Spleen (tissue), 7 donors: Measurements from ENCODE around the gene OR2V2.

Experiments used
- CTCF ChIP-seq, 11 experiments: fragments of 200-600 bp in 7 of 11; fragments of 450-650 bp in 4 of 11; sonication (generic) in 4 of 11; IDR thresholded peaks in 8 of 11; conservative IDR thresholded peaks in 3 of 11; 1 replicate in 7 of 11; 2 replicates in 4 of 11; pipeline versions ENCODE4 v1.4.0 to v1.8.0; 2016 to 2021; ENCODE audit warnings: antibody characterized with exemption in 11 of 11, inconsistent platforms in 4 of 11, mild to moderate bottlenecking in 1 of 11
- POLR2AphosphoS5 ChIP-seq, 3 donors: sonication (generic); formaldehyde crosslinking; IDR thresholded peaks; one replicate each; pipeline ENCODE4 v1.5.1; 2017; ENCODE audit warnings: antibody characterized with exemption in 3 of 3
- donor health status: DM: no; HTN: no; CAD: no; lungs with moderate emphysema.
- donor health status: DM: no; HTN: no; CAD: no.
- donor health status: DM: no; HTN: no; CAD: no.

DNA sequence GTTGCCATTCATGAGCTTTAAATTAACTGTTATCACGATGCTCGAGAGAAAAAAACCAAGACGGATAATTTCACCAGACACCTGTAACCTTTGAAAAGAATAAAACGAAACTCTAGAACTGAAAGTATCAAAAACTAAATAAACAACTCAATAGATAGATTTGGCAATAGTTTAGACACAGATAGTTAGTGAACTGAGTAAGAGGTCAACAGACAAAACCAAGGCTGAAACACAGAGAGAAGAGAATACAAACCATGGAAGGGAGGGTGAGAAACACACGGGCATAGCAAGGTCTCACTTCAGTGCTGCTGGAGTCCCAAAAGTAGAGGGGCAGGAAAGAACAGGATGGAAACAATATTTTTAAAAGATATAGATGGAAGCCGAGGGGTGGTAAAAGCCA lies 13.1 kb upstream of the OR2V2 start:
- TF ChIP-seq CTCF (IDR thresholded peaks at IDR 0.05 in 8 of 11, conservative IDR thresholded peaks at IDR 0.05 in 3 of 11) (no peak), POLR2AphosphoS5 (IDR thresholded peaks at IDR 0.05) (no peak)
